OCI-LY3 (cell line): ENCODE results near the gene NME9.

Source experiments
- H2AFZ ChIP-seq: fragments of 200-600, 300-600 bp; shearing (Covaris generic); 2 replicates; pipeline ENCODE4 v1.6.0; 2014; ENCODE audit warnings: antibody characterized with exemption, low read depth, low read length
- H3K27ac ChIP-seq: fragments of 200-600, 300-600 bp; sonication (generic); 2 replicates; pipeline ENCODE4 v1.5.1; 2014; ENCODE audit warnings: mild to moderate bottlenecking, low read length, moderate library complexity, mixed read lengths
- H3K27me3 ChIP-seq: fragments of 200-600, 300-600 bp; sonication (generic); 2 replicates; pipeline ENCODE4 v1.6.1; 2014; ENCODE audit warnings: low read depth, low read length, mixed read lengths
- H3K36me3 ChIP-seq: fragments of 200-600, 300-600 bp; sonication (generic); replicated peaks from 2 replicates; pipeline ENCODE3; 2014; ENCODE audit warnings: low read depth, low read length, mixed read lengths
- H3K4me1 ChIP-seq: fragments of 300-600, 200-600 bp; sonication (generic); 2 replicates; pipeline ENCODE4 v1.6.1; 2014; ENCODE audit warnings: low read length, mixed read lengths
- H3K4me2 ChIP-seq: fragments of 200-600, 300-600 bp; sonication (generic); 2 replicates; pipeline ENCODE4 v1.6.1; 2014; ENCODE audit warnings: low read length, mixed read lengths
- H3K4me3 ChIP-seq: fragments of 300-600, 200-600 bp; sonication (generic); 2 replicates; pipeline ENCODE4 v1.5.1; 2014; ENCODE audit warnings: antibody characterized with exemption, mild to moderate bottlenecking, low read length, moderate library complexity
- H3K79me2 ChIP-seq: fragments of 300-600, 200-600 bp; shearing (Covaris generic); 2 replicates; pipeline ENCODE4 v1.6.1; 2014; ENCODE audit warnings: mild to moderate bottlenecking, low read length, mixed read lengths
- H3K9ac ChIP-seq: fragments of 300-600, 200-600 bp; shearing (Covaris generic); 2 replicates; pipeline ENCODE4 v1.6.0; 2014; ENCODE audit warnings: mild to moderate bottlenecking, low read length, moderate library complexity
- H3K9me3 ChIP-seq: fragments of 200-600, 300-600 bp; shearing (Covaris generic); 2 replicates; pipeline ENCODE4 v1.6.1; 2014; ENCODE audit warnings: low read length, mixed read lengths; ENCODE audit not compliant: insufficient read depth
- H4K20me1 ChIP-seq: fragments of 200-600, 300-600 bp; sonication (generic); 2 replicates; pipeline ENCODE4 v1.6.1; 2016; ENCODE audit warnings: low read length, mixed read lengths; ENCODE audit not compliant: insufficient read depth
- EZH2phosphoT487 ChIP-seq: fragments of 200-600 bp; shearing (Covaris generic); IDR thresholded peaks from 2 replicates; pipeline ENCODE4 v1.6.1; 2018; ENCODE audit warnings: antibody characterized with exemption, mixed run types, low read depth
- TF ChIP-seq, protein P1 (sequence below): fragments of 200-600, 300-600 bp; sonication (generic); IDR thresholded peaks from 2 replicates; pipeline ENCODE4 v1.5.1; 2014; ENCODE audit warnings: antibody characterized with exemption, low read length, low read depth

Gene NME9

DNA sequence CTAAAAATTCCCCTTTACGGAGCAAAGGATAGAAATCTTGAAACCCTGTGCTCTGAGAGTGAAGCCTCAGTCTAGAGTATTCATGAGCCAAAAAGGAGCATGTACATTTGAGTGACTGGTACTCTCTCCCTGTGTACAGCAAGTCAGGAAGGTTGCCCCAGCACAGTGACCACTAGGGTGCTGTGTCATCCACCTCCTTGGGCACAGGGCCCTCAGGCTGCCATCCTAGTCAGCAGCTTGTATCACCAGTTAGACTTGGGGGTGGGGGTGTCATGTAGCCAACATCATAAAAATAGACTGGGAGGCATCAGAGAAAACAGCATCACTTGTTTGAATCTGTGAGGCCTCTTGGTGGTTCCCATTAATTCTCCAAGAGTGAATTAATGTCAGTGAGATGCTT lies 12.0 kb downstream of the NME9 start:
- Histone ChIP-seq H4K20me1 (no peaks in the 10 kb centered on the region), H3K27ac (no peak overlapping the region), H3K4me1 (no peaks in the 10 kb centered on the region), H3K9me3 (no peaks in the 10 kb centered on the region), H2AFZ (no peak overlapping the region), H3K36me3 (no peaks in the 10 kb centered on the region), H3K9ac (no peak overlapping the region), H3K27me3 (peaks cover 8% of the 10 kb centered on the region; the same call in 1 of the 2 replicates), H3K4me2 (no peak overlapping the region), H3K79me2 (no peaks in the 10 kb centered on the region), H3K4me3 (no peak overlapping the region)
- no peak for TF ChIP-seq EZH2phosphoT487
- TF ChIP-seq, protein P1, sequence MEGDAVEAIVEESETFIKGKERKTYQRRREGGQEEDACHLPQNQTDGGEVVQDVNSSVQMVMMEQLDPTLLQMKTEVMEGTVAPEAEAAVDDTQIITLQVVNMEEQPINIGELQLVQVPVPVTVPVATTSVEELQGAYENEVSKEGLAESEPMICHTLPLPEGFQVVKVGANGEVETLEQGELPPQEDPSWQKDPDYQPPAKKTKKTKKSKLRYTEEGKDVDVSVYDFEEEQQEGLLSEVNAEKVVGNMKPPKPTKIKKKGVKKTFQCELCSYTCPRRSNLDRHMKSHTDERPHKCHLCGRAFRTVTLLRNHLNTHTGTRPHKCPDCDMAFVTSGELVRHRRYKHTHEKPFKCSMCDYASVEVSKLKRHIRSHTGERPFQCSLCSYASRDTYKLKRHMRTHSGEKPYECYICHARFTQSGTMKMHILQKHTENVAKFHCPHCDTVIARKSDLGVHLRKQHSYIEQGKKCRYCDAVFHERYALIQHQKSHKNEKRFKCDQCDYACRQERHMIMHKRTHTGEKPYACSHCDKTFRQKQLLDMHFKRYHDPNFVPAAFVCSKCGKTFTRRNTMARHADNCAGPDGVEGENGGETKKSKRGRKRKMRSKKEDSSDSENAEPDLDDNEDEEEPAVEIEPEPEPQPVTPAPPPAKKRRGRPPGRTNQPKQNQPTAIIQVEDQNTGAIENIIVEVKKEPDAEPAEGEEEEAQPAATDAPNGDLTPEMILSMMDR = no peak

DNA sequence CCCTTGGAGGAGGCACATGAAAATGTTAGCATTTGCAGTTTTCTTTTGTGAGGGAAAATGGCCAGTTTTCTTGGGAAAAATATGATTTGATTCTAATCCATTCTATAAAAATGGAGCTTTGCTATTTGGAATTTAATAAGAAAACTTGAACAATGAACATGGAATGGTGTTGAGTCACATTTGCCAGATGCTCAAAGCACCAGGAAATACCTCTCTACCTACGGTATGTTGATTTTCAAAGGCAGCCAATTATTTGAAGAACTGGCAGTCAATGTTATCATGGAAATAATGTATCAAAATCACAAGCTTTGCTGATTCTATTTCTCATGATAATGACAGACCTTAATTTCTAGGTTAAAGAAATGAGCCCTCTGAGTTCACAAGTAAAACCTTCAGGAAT lies 14.9 kb downstream of the NME9 start:
- Histone ChIP-seq H3K9me3 (no peaks in the 10 kb centered on the region), H3K27ac (no peak overlapping the region), H3K4me1 (no peaks in the 10 kb centered on the region), H4K20me1 (no peaks in the 10 kb centered on the region), H3K9ac (no peak overlapping the region), H3K27me3 (peaks cover 20% of the 10 kb centered on the region; the same call in 1 of the 2 replicates), H3K4me2 (no peak overlapping the region), H3K36me3 (no peaks in the 10 kb centered on the region), H2AFZ (no peak overlapping the region), H3K79me2 (no peaks in the 10 kb centered on the region), H3K4me3 (no peak overlapping the region)
- TF ChIP-seq, protein P1 = no peak
- no peak for TF ChIP-seq EZH2phosphoT487

DNA sequence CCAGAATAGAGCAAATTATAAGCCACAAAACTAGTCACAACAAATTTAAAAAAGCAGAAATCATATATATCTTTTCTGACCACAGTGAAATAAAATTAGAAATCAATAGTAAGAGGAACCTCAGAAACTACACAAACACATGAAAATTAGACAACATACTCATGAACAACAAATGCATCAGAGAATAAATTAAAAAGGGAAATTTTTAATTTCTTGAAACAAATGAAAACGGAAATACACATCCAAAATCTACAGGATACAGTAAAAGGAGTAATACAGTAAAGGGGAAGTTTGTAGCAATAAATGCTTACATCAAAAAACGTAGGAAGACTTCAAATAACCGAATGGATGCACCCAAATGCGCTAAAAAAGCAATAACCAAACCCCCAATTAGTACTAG lies 19.2 kb downstream of the NME9 start:
- Histone ChIP-seq H3K9ac (no peak overlapping the region), H4K20me1 (no peaks in the 10 kb centered on the region), H3K4me1 (no peaks in the 10 kb centered on the region), H3K27ac (no peak overlapping the region), H3K4me2 (no peak overlapping the region), H3K79me2 (no peaks in the 10 kb centered on the region), H3K36me3 (peaks cover 3% of the 10 kb centered on the region), H2AFZ (no peak overlapping the region), H3K9me3 (peaks cover 6% of the 10 kb centered on the region; the same call in 1 of the 2 replicates), H3K27me3 (peaks cover 20% of the 10 kb centered on the region; the same call in 1 of the 2 replicates), H3K4me3 (no peak overlapping the region)
- no peak for TF ChIP-seq EZH2phosphoT487
- TF ChIP-seq, protein P1 = no peak

DNA sequence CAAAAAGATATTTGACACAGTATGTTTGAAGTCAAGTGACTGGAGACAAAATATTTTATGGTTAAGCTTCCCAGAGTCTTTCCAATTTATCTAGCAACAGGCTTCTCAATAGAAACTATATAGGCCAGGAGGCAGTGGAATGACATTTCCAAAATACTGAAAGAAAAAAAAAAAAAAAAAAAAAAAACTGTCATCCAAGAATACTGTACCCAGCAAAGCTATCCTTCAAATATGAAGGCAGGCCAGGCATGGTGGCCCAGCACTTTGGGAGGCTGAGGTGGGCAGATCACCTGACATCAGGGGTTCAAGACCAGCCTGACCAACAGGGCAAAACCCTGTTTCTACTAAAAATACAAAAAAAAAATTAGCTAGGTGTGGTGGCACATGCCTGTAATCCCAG lies 20.9 kb downstream of the NME9 start:
- Histone ChIP-seq H3K79me2 (no peaks in the 10 kb centered on the region), H2AFZ (no peak overlapping the region), H3K27ac (no peak overlapping the region), H3K4me2 (no peak overlapping the region), H3K36me3 (peaks cover 3% of the 10 kb centered on the region), H3K9me3 (peaks cover 6% of the 10 kb centered on the region; the same call in 1 of the 2 replicates), H3K4me3 (no peak overlapping the region), H3K27me3 (peaks cover 14% of the 10 kb centered on the region; the same call in 1 of the 2 replicates), H3K9ac (no peak overlapping the region), H3K4me1 (no peaks in the 10 kb centered on the region), H4K20me1 (no peaks in the 10 kb centered on the region)
- TF ChIP-seq, protein P1 = no peak
- no peak for TF ChIP-seq EZH2phosphoT487
